H9 (cell line): ENCODE results near the gene ALCAM. TPM values are rescaled to one million over a fixed set of nuclear protein-coding genes. Genes with fewer than 3 reads are reported as not detected.

Experiments used
- DNase-seq: peaks from one replicate; pipeline ENCODE4 v3.0.0-alpha.2; 2017
- H2AFZ ChIP-seq: one replicate; pipeline ENCODE4 v1.6.1; 2013; ENCODE audit warnings: mild to moderate bottlenecking, low read length, control low read depth, moderate library complexity
- H2AK5ac ChIP-seq: 2 replicates; pipeline ENCODE4 v1.6.1; 2013; ENCODE audit warnings: low read length, control low read depth, mixed read lengths; ENCODE audit not compliant: insufficient read length
- H2BK120ac ChIP-seq: one replicate; pipeline ENCODE4 v1.6.1; 2013; ENCODE audit warnings: low read depth, mild to moderate bottlenecking, low read length, control low read depth, inconsistent platforms; ENCODE audit not compliant: poor library complexity, severe bottlenecking
- H2BK12ac ChIP-seq: 2 replicates; pipeline ENCODE4 v1.6.1; 2013; ENCODE audit warnings: low read length, control low read depth, mixed read lengths, low read depth; ENCODE audit not compliant: insufficient read length
- H2BK15ac ChIP-seq: 2 replicates; pipeline ENCODE4 v1.6.1; 2013; ENCODE audit warnings: low read depth, low read length, control low read depth
- H2BK20ac ChIP-seq: one replicate; pipeline ENCODE4 v1.6.1; 2013; ENCODE audit warnings: low read depth, mild to moderate bottlenecking, low read length, control low read depth, inconsistent platforms; ENCODE audit not compliant: poor library complexity, severe bottlenecking
- H2BK5ac ChIP-seq: 2 replicates; pipeline ENCODE4 v1.6.1; 2013; ENCODE audit warnings: low read length, control low read depth, mixed read lengths; ENCODE audit not compliant: insufficient read length
- H3K14ac ChIP-seq: 2 replicates; pipeline ENCODE4 v1.6.1; 2013; ENCODE audit warnings: low read length, control low read depth; ENCODE audit not compliant: insufficient read depth
- H3K18ac ChIP-seq: 2 replicates; pipeline ENCODE4 v1.6.1; 2013; ENCODE audit warnings: low read depth, mild to moderate bottlenecking, mixed read lengths, low read length, control low read depth; ENCODE audit not compliant: insufficient read length
- H3K23ac ChIP-seq: 2 replicates; pipeline ENCODE4 v1.6.1; 2013; ENCODE audit warnings: low read length, control low read depth, mixed read lengths, low read depth; ENCODE audit not compliant: insufficient read length
- H3K23me2 ChIP-seq: 2 replicates; pipeline ENCODE4 v1.6.1; 2013; ENCODE audit warnings: low read depth, mild to moderate bottlenecking, mixed read lengths, low read length, control low read depth; ENCODE audit not compliant: insufficient read length, poor library complexity, severe bottlenecking
- H3K27ac ChIP-seq: 2 replicates; pipeline ENCODE4 v1.5.1; 2013; ENCODE audit warnings: low read length, control low read depth, mixed read lengths, low read depth; ENCODE audit not compliant: insufficient read length
- H3K27me3 ChIP-seq: 2 replicates; pipeline ENCODE4 v1.6.1; 2013; ENCODE audit warnings: low read length, control low read depth, inconsistent platforms; ENCODE audit not compliant: insufficient read depth
- H3K4ac ChIP-seq: 2 replicates; pipeline ENCODE4 v1.6.1; 2013; ENCODE audit warnings: low read depth, mild to moderate bottlenecking, control low read depth, inconsistent platforms, low read length, moderate library complexity
- H3K4me1 ChIP-seq: 2 replicates; pipeline ENCODE4 v1.6.1; 2013; ENCODE audit warnings: low read length, control low read depth, inconsistent platforms; ENCODE audit not compliant: insufficient read depth
- H3K4me2 ChIP-seq: 2 replicates; pipeline ENCODE4 v1.6.1; 2013; ENCODE audit warnings: low read length, control low read depth, mixed read lengths; ENCODE audit not compliant: insufficient read length, insufficient read depth
- H3K56ac ChIP-seq: 2 replicates; pipeline ENCODE4 v1.6.1; 2013; ENCODE audit warnings: low read depth, mild to moderate bottlenecking, mixed read lengths, low read length, control low read depth; ENCODE audit not compliant: insufficient read length
- H3K79me1 ChIP-seq: 2 replicates; pipeline ENCODE4 v1.6.1; 2013; ENCODE audit warnings: low read depth, mild to moderate bottlenecking, moderate library complexity, low read length, control low read depth, inconsistent platforms; ENCODE audit not compliant: insufficient read depth, poor library complexity, severe bottlenecking
- H3K79me2 ChIP-seq: 2 replicates; pipeline ENCODE4 v1.6.1; 2013; ENCODE audit warnings: low read length, control low read depth, inconsistent platforms; ENCODE audit not compliant: insufficient read depth
- H3K9ac ChIP-seq: 2 replicates; pipeline ENCODE4 v1.6.1; 2013; ENCODE audit warnings: low read length, control low read depth, mixed read lengths; ENCODE audit not compliant: insufficient read length; ENCODE audit errors: extremely low read depth
- H3K9me3 ChIP-seq: one replicate; pipeline ENCODE4 v1.6.1; 2013; ENCODE audit warnings: low read depth, low read length, inconsistent platforms; ENCODE audit not compliant: control insufficient read depth
- H3T11ph ChIP-seq: one replicate; pipeline ENCODE4 v1.6.1; 2013; ENCODE audit warnings: mild to moderate bottlenecking, low read length, control low read depth, inconsistent platforms
- H4K20me1 ChIP-seq: one replicate; pipeline ENCODE4 v1.6.1; 2013; ENCODE audit not compliant: control insufficient read depth, insufficient read length, insufficient read depth
- H4K5ac ChIP-seq: 2 replicates; pipeline ENCODE4 v1.6.1; 2013; ENCODE audit warnings: low read depth, mild to moderate bottlenecking, mixed read lengths, low read length, control low read depth; ENCODE audit not compliant: insufficient read length
- H4K8ac ChIP-seq: replicated peaks from 2 replicates; pipeline ENCODE4 v1.6.1; 2013; ENCODE audit warnings: low read length, control low read depth, mixed read lengths, low read depth; ENCODE audit not compliant: insufficient read length
- H4K91ac ChIP-seq: 2 replicates; pipeline ENCODE4 v1.6.1; 2013; ENCODE audit warnings: low read depth, mild to moderate bottlenecking, moderate library complexity, mixed read lengths, low read length, control low read depth; ENCODE audit not compliant: insufficient read length
- H3K27ac Mint-ChIP-seq, 3 experiments: 2 replicates in 2 of 3; 3 replicates in 1 of 3; pipeline ENCODE4 v1.8.0; 2020 to 2021; ENCODE audit warnings: mixed read lengths in 3 of 3, mild to moderate bottlenecking in 1 of 3, moderate library complexity in 1 of 3
- H3K27me3 Mint-ChIP-seq: 2 replicates; pipeline ENCODE4 v1.8.0; 2021; ENCODE audit warnings: low read depth, mild to moderate bottlenecking, moderate library complexity, mixed read lengths
- H3K36me3 Mint-ChIP-seq, 3 experiments: 2 replicates in 2 of 3; 3 replicates in 1 of 3; pipeline ENCODE4 v1.8.0; 2020 to 2021; ENCODE audit warnings: low read depth in 3 of 3, mixed read lengths in 3 of 3; ENCODE audit not compliant: insufficient read depth in 1 of 3
- H3K4me1 Mint-ChIP-seq, 2 experiments: 2 replicates each; pipeline ENCODE4 v1.8.0; 2020; ENCODE audit warnings: mixed read lengths in 2 of 2
- H3K4me3 Mint-ChIP-seq, 2 experiments: 2 replicates in 1 of 2; 3 replicates in 1 of 2; pipeline ENCODE4 v1.8.0; 2020 to 2021; ENCODE audit warnings: mild to moderate bottlenecking in 2 of 2, mixed read lengths in 2 of 2, moderate library complexity in 1 of 2
- H3K9me3 Mint-ChIP-seq, 2 experiments: 2 replicates in 1 of 2; 3 replicates in 1 of 2; pipeline ENCODE4 v1.8.0; 2020; ENCODE audit warnings: mild to moderate bottlenecking in 2 of 2, mixed read lengths in 2 of 2, moderate library complexity in 1 of 2
- WGBS: extraction: QIAGEN DNeasy Blood & Tissue Kit; methylation state at CpG from one replicate; pipeline ENCODE4 v1.1.7; 2013; ENCODE audit warnings: missing lambda C conversion rate, low lambda C conversion rate, mixed read lengths; ENCODE audit not compliant: insufficient read length; ENCODE audit errors: extremely low coverage; 5-methylcytosine and 5-hydroxymethylcytosine counted together
- total RNA-seq: library from RNA; stranded (reverse); gene quantifications from 2 replicates; pipeline ENCODE4 v1.2.1, GENCODE V29; 2021
- TF ChIP-seq, protein P1 (sequence below): fragments of 200-600 bp; sonication (generic); conservative IDR thresholded peaks from 3 replicates; pipeline ENCODE4 v1.8.0; 2021; ENCODE audit warnings: antibody characterized with exemption, mild to moderate bottlenecking

The ALCAM gene
- total RNA-seq, 1 experiment from 2014 or later: 43.7 TPM

DNA sequence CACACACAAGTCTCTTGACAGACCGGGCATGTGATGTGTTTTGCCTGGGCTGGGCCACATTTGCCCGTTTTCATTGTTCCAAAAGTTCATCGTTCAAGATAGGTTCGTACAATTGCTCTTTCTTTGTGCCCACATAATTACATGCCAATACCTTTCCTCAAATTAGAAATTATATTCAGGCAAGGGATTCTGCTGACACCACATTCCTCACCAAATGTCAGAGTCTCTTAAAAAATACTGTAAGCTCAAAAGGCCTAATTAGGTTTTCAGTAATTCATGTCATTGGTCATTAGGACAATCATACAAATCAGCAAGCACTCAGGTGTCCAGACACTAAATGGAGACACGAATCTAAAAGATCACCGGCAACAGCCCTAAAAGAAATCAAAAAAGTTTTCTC is 215.3 kb downstream of the ALCAM start:
- Histone ChIP-seq H3K9ac (no peak overlapping the region), H3K14ac (no peak overlapping the region), H3K4me2 (no peak overlapping the region), H3K23me2 (no peaks in the 10 kb centered on the region), H2BK12ac (no peak overlapping the region), H2BK15ac (no peak overlapping the region), H2BK20ac (no peak overlapping the region), H3K27me3 (no peaks in the 10 kb centered on the region), H3K18ac (no peak overlapping the region), H3T11ph (no peak overlapping the region), H4K5ac (no peak overlapping the region), H3K9me3 (no peaks in the 10 kb centered on the region), H3K23ac (no peak overlapping the region), H2BK5ac (no peak overlapping the region), H2AK5ac (no peak overlapping the region), H3K4me1 (no peaks in the 10 kb centered on the region), H3K79me2 (no peaks in the 10 kb centered on the region), H3K56ac (no peak overlapping the region), H2BK120ac (no peak overlapping the region), H4K91ac (no peak overlapping the region), H3K79me1 (no peaks in the 10 kb centered on the region), H4K8ac (no peak overlapping the region), H3K27ac (no peak overlapping the region), H2AFZ (no peak overlapping the region), H3K4ac (no peak overlapping the region), H4K20me1 (no peaks in the 10 kb centered on the region)
- Mint-ChIP-seq H3K36me3 (peaks cover 1 to 4% (median 2%) of the 10 kb centered on the region in 3 experiments; a peak in 4 of 7 replicates), H3K9me3 (peaks cover 9 to 10% of the 10 kb centered on the region in 2 experiments; a peak in 3 of 5 replicates), H3K4me1 (no peaks in the 10 kb centered on the region), H3K27me3 (no peaks in the 10 kb centered on the region), H3K4me3 (no peak overlapping the region), H3K27ac (no peak overlapping the region)
- no CpG with 5 or more reads among the region's 6 CpGs for WGBS
- TF ChIP-seq, protein P1, sequence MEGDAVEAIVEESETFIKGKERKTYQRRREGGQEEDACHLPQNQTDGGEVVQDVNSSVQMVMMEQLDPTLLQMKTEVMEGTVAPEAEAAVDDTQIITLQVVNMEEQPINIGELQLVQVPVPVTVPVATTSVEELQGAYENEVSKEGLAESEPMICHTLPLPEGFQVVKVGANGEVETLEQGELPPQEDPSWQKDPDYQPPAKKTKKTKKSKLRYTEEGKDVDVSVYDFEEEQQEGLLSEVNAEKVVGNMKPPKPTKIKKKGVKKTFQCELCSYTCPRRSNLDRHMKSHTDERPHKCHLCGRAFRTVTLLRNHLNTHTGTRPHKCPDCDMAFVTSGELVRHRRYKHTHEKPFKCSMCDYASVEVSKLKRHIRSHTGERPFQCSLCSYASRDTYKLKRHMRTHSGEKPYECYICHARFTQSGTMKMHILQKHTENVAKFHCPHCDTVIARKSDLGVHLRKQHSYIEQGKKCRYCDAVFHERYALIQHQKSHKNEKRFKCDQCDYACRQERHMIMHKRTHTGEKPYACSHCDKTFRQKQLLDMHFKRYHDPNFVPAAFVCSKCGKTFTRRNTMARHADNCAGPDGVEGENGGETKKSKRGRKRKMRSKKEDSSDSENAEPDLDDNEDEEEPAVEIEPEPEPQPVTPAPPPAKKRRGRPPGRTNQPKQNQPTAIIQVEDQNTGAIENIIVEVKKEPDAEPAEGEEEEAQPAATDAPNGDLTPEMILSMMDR: no peak
- no peak for DNase-seq
